Panc1 (cell line): ENCODE measurements around the gene SORL1. TPM values are rescaled to one million over a fixed set of nuclear protein-coding genes. Genes with fewer than 3 reads are reported as not detected.

ENCODE experiments used
- ATAC-seq: fragments of 200-7000 bp; cut with Tn5 transposase; 2 replicates; pipeline ENCODE4 v1.9.1; 2020; ENCODE audit warnings: mild to moderate bottlenecking, moderate library complexity
- BruUV-seq: library from RNA; stranded (reverse); fragments of 400-500 nt; replicated peaks from 2 replicates; lab custom pipeline; 2021; lab: Mats Ljungman, UMichigan
- CTCF ChIA-PET: fragments of 300-600 bp; sonication (Branson Sonifier 250); formaldehyde crosslinking; loops from one replicate; lab custom pipeline; 2022; ENCODE audit warnings: antibody characterized with exemption; lab: Charles Lee
- POLR2A ChIA-PET: fragments of 300-600 bp; sonication (Branson Sonifier 250); formaldehyde crosslinking; loops from one replicate; lab custom pipeline; 2022; ENCODE audit warnings: antibody characterized with exemption; lab: Charles Lee
- DNase-seq: peaks from one replicate; pipeline ENCODE4 v3.0.0-alpha.2; 2010; ENCODE audit warnings: low read depth, low spot score
- H3K27ac ChIP-seq: 2 replicates; pipeline ENCODE4 v1.5.1; 2011; ENCODE audit warnings: mild to moderate bottlenecking, low read length, inconsistent platforms
- H3K27me3 ChIP-seq: fragments of 200-500 bp; sonication (Bioruptor generic); 2 replicates; pipeline ENCODE4 v1.6.0; 2014; ENCODE audit warnings: low read length, inconsistent platforms; ENCODE audit not compliant: control insufficient read depth, insufficient read depth
- H3K36me3 ChIP-seq: fragments of 200-500 bp; sonication (Bioruptor generic); 2 replicates; pipeline ENCODE4 v1.5.1; 2014; ENCODE audit warnings: inconsistent platforms, mild to moderate bottlenecking, low read length, moderate library complexity; ENCODE audit not compliant: control insufficient read depth, insufficient read depth
- H3K4me1 ChIP-seq: 2 replicates; pipeline ENCODE4 v1.5.1; 2011; ENCODE audit warnings: inconsistent platforms, mild to moderate bottlenecking, low read length, moderate library complexity; ENCODE audit not compliant: control insufficient read depth, insufficient read depth
- H3K4me3 ChIP-seq, 2 experiments: 2 replicates each; pipeline ENCODE4 v1.5.1; 2011 to 2012; ENCODE audit warnings: low read depth in 2 of 2, low read length in 2 of 2, mild to moderate bottlenecking in 2 of 2, inconsistent platforms in 1 of 2, moderate library complexity in 1 of 2
- H3K9me3 ChIP-seq: fragments of 200-500 bp; sonication (Bioruptor generic); 2 replicates; pipeline ENCODE4 v1.5.1; 2014; ENCODE audit warnings: low read depth, mild to moderate bottlenecking, inconsistent platforms, low read length, moderate library complexity; ENCODE audit not compliant: control insufficient read depth, insufficient read depth
- POLR2AphosphoS5 ChIP-seq: IDR thresholded peaks from 2 replicates; pipeline ENCODE4 v1.6.1; 2012; ENCODE audit warnings: mild to moderate bottlenecking, low read depth, low read length, moderate library complexity
- SIN3A ChIP-seq: IDR thresholded peaks from 2 replicates; pipeline ENCODE4 v1.6.1; 2012; ENCODE audit warnings: low read depth, mild to moderate bottlenecking, low read length, moderate library complexity, borderline replicate concordance; ENCODE audit not compliant: insufficient read depth
- TCF7L2 ChIP-seq: IDR thresholded peaks from 2 replicates; pipeline ENCODE4 v1.6.1; 2011; ENCODE audit warnings: mild to moderate bottlenecking, low read depth, low read length, inconsistent platforms
- in situ Hi-C: cut with HindIII; loops from 2 replicates; pipeline ENCODE4 v1.10.0; 2016; ENCODE audit warnings: low sequenced_read_pairs, low pct_unique_long_range_greater_than_20kb
- intact Hi-C: fragments of 100-400 bp; cut with micrococcal nuclease; formaldehyde crosslinking; loops from one replicate; pipeline ENCODE4 v1.10.0; 2022; ENCODE audit not compliant: unreplicated experiment
- total RNA-seq: library from RNA; stranded (reverse); gene quantifications from one replicate; pipeline ENCODE4 v1.2.1, GENCODE V29; 2021; ENCODE audit not compliant: unreplicated experiment
- TF ChIP-seq, protein P1 (sequence below), 2 experiments: IDR thresholded peaks; 2 replicates each; pipeline ENCODE4 v1.6.1; 2011 to 2012; ENCODE audit warnings: low read depth in 2 of 2, control low read depth in 1 of 2, low read length in 1 of 2, mild to moderate bottlenecking in 1 of 2, moderate library complexity in 1 of 2; ENCODE audit not compliant: insufficient read depth in 1 of 2
- TF ChIP-seq, protein P2 (sequence below): fragments of 450-650 bp; IDR thresholded peaks from 2 replicates; pipeline ENCODE4 v1.5.1; 2017; ENCODE audit warnings: mild to moderate bottlenecking

The SORL1 gene
- total RNA-seq, 1 experiment from 2014 or later = 36.3 TPM

DNA sequence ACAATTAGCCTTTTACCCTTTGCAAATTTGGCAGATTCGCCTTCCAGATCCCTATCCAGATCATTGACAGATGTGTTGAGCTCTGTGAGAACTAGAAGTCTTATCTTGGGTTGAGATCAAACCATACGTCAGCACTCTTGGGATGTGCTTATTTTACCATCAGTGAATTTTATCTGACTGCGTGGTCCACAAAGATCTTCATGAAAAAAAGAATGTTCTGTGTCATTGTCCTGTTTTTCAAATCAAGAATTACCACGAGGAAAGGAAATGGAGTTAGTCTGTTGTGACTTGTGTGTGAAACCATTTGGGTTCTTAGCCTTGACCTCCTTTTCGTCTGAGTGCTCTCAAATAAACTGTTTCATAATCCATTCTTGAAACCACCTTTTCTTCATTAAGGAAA lies 86.9 kb downstream of the SORL1 start:
- DNase-seq = no peak
- BruUV-seq = no TSS peak
- POLR2A ChIA-PET = no interaction called here
- no peaks in the 10 kb centered on the region for H3K36me3 ChIP-seq
- CTCF ChIA-PET = no interaction called here
- TF ChIP-seq TCF7L2 (no peak), POLR2AphosphoS5 (no peak), SIN3A (no peak)
- TF ChIP-seq, protein P1, sequence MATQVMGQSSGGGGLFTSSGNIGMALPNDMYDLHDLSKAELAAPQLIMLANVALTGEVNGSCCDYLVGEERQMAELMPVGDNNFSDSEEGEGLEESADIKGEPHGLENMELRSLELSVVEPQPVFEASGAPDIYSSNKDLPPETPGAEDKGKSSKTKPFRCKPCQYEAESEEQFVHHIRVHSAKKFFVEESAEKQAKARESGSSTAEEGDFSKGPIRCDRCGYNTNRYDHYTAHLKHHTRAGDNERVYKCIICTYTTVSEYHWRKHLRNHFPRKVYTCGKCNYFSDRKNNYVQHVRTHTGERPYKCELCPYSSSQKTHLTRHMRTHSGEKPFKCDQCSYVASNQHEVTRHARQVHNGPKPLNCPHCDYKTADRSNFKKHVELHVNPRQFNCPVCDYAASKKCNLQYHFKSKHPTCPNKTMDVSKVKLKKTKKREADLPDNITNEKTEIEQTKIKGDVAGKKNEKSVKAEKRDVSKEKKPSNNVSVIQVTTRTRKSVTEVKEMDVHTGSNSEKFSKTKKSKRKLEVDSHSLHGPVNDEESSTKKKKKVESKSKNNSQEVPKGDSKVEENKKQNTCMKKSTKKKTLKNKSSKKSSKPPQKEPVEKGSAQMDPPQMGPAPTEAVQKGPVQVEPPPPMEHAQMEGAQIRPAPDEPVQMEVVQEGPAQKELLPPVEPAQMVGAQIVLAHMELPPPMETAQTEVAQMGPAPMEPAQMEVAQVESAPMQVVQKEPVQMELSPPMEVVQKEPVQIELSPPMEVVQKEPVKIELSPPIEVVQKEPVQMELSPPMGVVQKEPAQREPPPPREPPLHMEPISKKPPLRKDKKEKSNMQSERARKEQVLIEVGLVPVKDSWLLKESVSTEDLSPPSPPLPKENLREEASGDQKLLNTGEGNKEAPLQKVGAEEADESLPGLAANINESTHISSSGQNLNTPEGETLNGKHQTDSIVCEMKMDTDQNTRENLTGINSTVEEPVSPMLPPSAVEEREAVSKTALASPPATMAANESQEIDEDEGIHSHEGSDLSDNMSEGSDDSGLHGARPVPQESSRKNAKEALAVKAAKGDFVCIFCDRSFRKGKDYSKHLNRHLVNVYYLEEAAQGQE (IDR thresholded peaks at IDR 0.05; ENCODE audit: insufficient read depth in 1 of 2, low read depth in 2 of 2, low read length in 1 of 2) = no peak
- TF ChIP-seq, protein P2, sequence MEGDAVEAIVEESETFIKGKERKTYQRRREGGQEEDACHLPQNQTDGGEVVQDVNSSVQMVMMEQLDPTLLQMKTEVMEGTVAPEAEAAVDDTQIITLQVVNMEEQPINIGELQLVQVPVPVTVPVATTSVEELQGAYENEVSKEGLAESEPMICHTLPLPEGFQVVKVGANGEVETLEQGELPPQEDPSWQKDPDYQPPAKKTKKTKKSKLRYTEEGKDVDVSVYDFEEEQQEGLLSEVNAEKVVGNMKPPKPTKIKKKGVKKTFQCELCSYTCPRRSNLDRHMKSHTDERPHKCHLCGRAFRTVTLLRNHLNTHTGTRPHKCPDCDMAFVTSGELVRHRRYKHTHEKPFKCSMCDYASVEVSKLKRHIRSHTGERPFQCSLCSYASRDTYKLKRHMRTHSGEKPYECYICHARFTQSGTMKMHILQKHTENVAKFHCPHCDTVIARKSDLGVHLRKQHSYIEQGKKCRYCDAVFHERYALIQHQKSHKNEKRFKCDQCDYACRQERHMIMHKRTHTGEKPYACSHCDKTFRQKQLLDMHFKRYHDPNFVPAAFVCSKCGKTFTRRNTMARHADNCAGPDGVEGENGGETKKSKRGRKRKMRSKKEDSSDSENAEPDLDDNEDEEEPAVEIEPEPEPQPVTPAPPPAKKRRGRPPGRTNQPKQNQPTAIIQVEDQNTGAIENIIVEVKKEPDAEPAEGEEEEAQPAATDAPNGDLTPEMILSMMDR = no peak
- H3K4me3 ChIP-seq = no peak overlapping the region
- intact Hi-C loops (no loop called here), in situ Hi-C loops (no loop called here)
- no peaks in the 10 kb centered on the region for H3K4me1 ChIP-seq
- H3K27ac ChIP-seq = no peak overlapping the region
- no peaks in the 10 kb centered on the region for H3K9me3 ChIP-seq
- no peak for ATAC-seq
- no peaks in the 10 kb centered on the region for H3K27me3 ChIP-seq

DNA sequence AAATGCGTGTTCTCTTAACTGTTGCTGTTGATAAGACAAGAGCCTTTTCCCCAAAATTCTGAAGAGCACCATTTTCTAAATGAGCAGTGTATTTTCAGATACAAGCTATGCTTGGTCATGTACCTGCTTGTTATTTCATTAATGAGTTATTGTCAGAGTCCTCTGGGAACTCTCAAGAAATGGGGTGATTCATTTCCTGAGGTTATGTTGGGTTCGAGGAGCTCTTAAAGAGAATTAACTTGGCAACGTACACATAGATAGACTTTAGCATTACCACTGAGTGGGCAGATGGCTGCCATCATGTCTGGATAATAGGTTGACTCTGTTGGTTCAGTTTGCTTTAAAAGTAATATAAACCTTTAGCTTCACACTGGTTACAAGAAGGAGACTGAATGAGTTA lies 88.5 kb downstream of the SORL1 start:
- DNase-seq (no peak), ATAC-seq (no peak)
- in situ Hi-C loops = no loop called here
- intact Hi-C loops = no loop called here
- ChIA-PET CTCF (no interaction called here), POLR2A (interaction anchor here (0.6 kb wide), 1 partner anchor 231 kb away, joined by 3 read pairs; no protein-coding TSS in a partner anchor)
- H3K27ac ChIP-seq = no peak overlapping the region
- no peaks in the 10 kb centered on the region for H3K4me1 ChIP-seq
- no TSS peak for BruUV-seq
- H3K27me3 ChIP-seq = no peaks in the 10 kb centered on the region
- no peak for TF ChIP-seq TCF7L2
- no peak for TF ChIP-seq SIN3A
- TF ChIP-seq, protein P2 = no peak
- H3K36me3 ChIP-seq = no peaks in the 10 kb centered on the region
- H3K4me3 ChIP-seq = no peak overlapping the region
- no peaks in the 10 kb centered on the region for H3K9me3 ChIP-seq
